Esophagus muscularis mucosa (tissue), 4 donors: ENCODE data around the gene KCNIP3. TPM values are rescaled to one million over a fixed set of nuclear protein-coding genes. Genes with fewer than 3 reads are reported as not detected.
A peak's percentile ranks its signal among the peaks of the same experiment; 100 is the strongest.

Experiments
- DNase-seq: peaks from one replicate; pipeline ENCODE4 v3.0.0-alpha.2; 2017; ENCODE audit errors: extremely low spot score
- H3K27ac ChIP-seq, 4 donors: fragments of 200-600 bp; sonication (generic); replicated peaks in 1 of 4; 1 replicate in 3 of 4; 2 replicates in 1 of 4; pipeline ENCODE4 v1.5.1; 2016 to 2019; ENCODE audit warnings: mild to moderate bottlenecking in 1 of 4
- H3K27me3 ChIP-seq, 4 donors: fragments of 200-600 bp; sonication (generic); one replicate each; pipeline versions ENCODE4 v1.5.1 to v1.6.0; 2016 to 2019
- H3K36me3 ChIP-seq, 4 donors: fragments of 200-600 bp; sonication (generic); one replicate each; pipeline ENCODE4 v1.5.1; 2016 to 2019
- H3K4me1 ChIP-seq, 4 donors: fragments of 200-600 bp; sonication (generic); one replicate each; pipeline ENCODE4 v1.5.1; 2016 to 2019
- H3K4me3 ChIP-seq, 4 donors: fragments of 200-600 bp; sonication (generic); 1 replicate in 2 of 4; 2 replicates in 2 of 4; pipeline ENCODE4 v1.5.1; 2016 to 2019; ENCODE audit warnings: mild to moderate bottlenecking in 4 of 4, moderate library complexity in 1 of 4
- H3K9me3 ChIP-seq, 4 donors: fragments of 200-600 bp; sonication (generic); 1 replicate in 3 of 4; 2 replicates in 1 of 4; pipeline ENCODE4 v1.5.1; 2016 to 2019
- CTCF ChIP-seq, 3 experiments: fragments of 200-600 bp in 2 of 3; fragments of 450-650 bp in 1 of 3; sonication (generic) in 2 of 3; IDR thresholded peaks; one replicate each; pipeline ENCODE4 v1.5.1; 2017 to 2019; ENCODE audit warnings: antibody characterized with exemption in 3 of 3, mild to moderate bottlenecking in 2 of 3, moderate library complexity in 1 of 3
- EP300 ChIP-seq: sonication (generic); formaldehyde crosslinking; IDR thresholded peaks from one replicate; pipeline ENCODE4 v1.6.1; 2017; ENCODE audit warnings: antibody characterized with exemption
- POLR2A ChIP-seq: fragments of 450-650 bp; IDR thresholded peaks from one replicate; pipeline ENCODE4 v1.6.1; 2017; ENCODE audit warnings: antibody characterized with exemption, moderate library complexity, mild to moderate bottlenecking, low read depth
- POLR2AphosphoS5 ChIP-seq, 2 donors: sonication (generic); formaldehyde crosslinking; IDR thresholded peaks; one replicate each; pipeline ENCODE4 v1.6.1; 2017; ENCODE audit warnings: antibody characterized with exemption in 2 of 2
- WGBS: methylation state at CpG from one replicate; pipeline ENCODE4 v1.1.5; 2018; 5-methylcytosine and 5-hydroxymethylcytosine counted together
- intact Hi-C: fragments of 100-400 bp; cut with DNase I; formaldehyde crosslinking; loops from one replicate; pipeline ENCODE4 v1.15.1; 2023
- total RNA-seq, 4 donors: library from RNA; depleted of rRNA; stranded (reverse); fragments of >200 nt; gene quantifications; one replicate each; pipeline versions ENCODE4 v1.1.0 to v1.2.1, GENCODE V29; 2016

Gene KCNIP3
- total RNA-seq, 4 donors from 2014 or later, result 15.8 to 29.9 (median 23.0) TPM

- DNase-seq, result no peak
- intact Hi-C loops, result no loop called here
- 74% methylated on average over 12 of the region's 24 CpGs for WGBS
- Histone ChIP-seq H3K9me3 (no peaks in the 10 kb centered on the region), H3K36me3 (no peaks in the 10 kb centered on the region), H3K4me3 (no peak overlapping the region), H3K4me1 (no peaks in the 10 kb centered on the region), H3K27ac (no peak overlapping the region), H3K27me3 (peaks cover 0 to 34% (median 0%) of the 10 kb centered on the region in 4 donors)
- TF ChIP-seq EP300 (no peak), CTCF (IDR thresholded peaks at IDR 0.05) (no peak), POLR2AphosphoS5 (IDR thresholded peaks at IDR 0.05) (no peak), POLR2A (no peak)
Measured at GRCh38 chr2:95312543-95313201, 15.5 kb downstream of the KCNIP3 start.

GRCh38 chr2:95313296-95314131 lies 16.4 kb downstream of the KCNIP3 start:
- DNase-seq, result no peak
- Histone ChIP-seq H3K36me3 (no peaks in the 10 kb centered on the region), H3K4me3 (no peak overlapping the region), H3K27ac (no peak overlapping the region), H3K27me3 (peaks cover 0 to 34% (median 0%) of the 10 kb centered on the region in 4 donors), H3K4me1 (no peaks in the 10 kb centered on the region), H3K9me3 (no peaks in the 10 kb centered on the region)
- intact Hi-C loops, result no loop called here
- TF ChIP-seq POLR2A (no peak), EP300 (no peak), CTCF (IDR thresholded peaks at IDR 0.05) (no peak), POLR2AphosphoS5 (IDR thresholded peaks at IDR 0.05) (no peak)
- WGBS, result 87% methylated on average over 14 of the region's 16 CpGs

GRCh38 chr2:95314598-95314963 lies 17.4 kb downstream of the KCNIP3 start:
- H3K27me3 ChIP-seq, result peaks cover 0 to 34% (median 0%) of the 10 kb centered on the region in 4 donors
- no peak overlapping the region for H3K27ac ChIP-seq
- no peaks in the 10 kb centered on the region for H3K9me3 ChIP-seq
- 87% methylated on average over 6 of the region's 11 CpGs for WGBS
- H3K4me1 ChIP-seq, result no peaks in the 10 kb centered on the region
- no peaks in the 10 kb centered on the region for H3K36me3 ChIP-seq
- no peak for TF ChIP-seq POLR2A
- intact Hi-C loops, result no loop called here
- DNase-seq, result no peak
- no peak overlapping the region for H3K4me3 ChIP-seq

GRCh38 chr2:95314964-95315611 lies 17.9 kb downstream of the KCNIP3 start:
- Histone ChIP-seq H3K9me3 (no peaks in the 10 kb centered on the region), H3K27ac (no peak overlapping the region), H3K36me3 (no peaks in the 10 kb centered on the region), H3K4me3 (no peak overlapping the region), H3K27me3 (peaks cover 0 to 33% (median 0%) of the 10 kb centered on the region in 4 donors), H3K4me1 (no peaks in the 10 kb centered on the region)
- TF ChIP-seq POLR2A (no peak), EP300 (no peak), POLR2AphosphoS5 (IDR thresholded peaks at IDR 0.05) (no peak), CTCF (IDR thresholded peaks at IDR 0.05) (peak; percentile 25 to 48 (median 37))
- intact Hi-C loops, result no loop called here
- WGBS, result 82% methylated on average over 13 of the region's 16 CpGs
- no peak for DNase-seq
